Activated T-cell treated with anti-CD3 and anti-CD28 coated beads for 1 hour (primary cell): ENCODE results near the gene ABCA13.

ENCODE experiments used
- DNase-seq: peaks from one replicate; pipeline ENCODE4 v3.0.0-alpha.2; 2020; ENCODE audit warnings: low read depth

Gene ABCA13

DNA sequence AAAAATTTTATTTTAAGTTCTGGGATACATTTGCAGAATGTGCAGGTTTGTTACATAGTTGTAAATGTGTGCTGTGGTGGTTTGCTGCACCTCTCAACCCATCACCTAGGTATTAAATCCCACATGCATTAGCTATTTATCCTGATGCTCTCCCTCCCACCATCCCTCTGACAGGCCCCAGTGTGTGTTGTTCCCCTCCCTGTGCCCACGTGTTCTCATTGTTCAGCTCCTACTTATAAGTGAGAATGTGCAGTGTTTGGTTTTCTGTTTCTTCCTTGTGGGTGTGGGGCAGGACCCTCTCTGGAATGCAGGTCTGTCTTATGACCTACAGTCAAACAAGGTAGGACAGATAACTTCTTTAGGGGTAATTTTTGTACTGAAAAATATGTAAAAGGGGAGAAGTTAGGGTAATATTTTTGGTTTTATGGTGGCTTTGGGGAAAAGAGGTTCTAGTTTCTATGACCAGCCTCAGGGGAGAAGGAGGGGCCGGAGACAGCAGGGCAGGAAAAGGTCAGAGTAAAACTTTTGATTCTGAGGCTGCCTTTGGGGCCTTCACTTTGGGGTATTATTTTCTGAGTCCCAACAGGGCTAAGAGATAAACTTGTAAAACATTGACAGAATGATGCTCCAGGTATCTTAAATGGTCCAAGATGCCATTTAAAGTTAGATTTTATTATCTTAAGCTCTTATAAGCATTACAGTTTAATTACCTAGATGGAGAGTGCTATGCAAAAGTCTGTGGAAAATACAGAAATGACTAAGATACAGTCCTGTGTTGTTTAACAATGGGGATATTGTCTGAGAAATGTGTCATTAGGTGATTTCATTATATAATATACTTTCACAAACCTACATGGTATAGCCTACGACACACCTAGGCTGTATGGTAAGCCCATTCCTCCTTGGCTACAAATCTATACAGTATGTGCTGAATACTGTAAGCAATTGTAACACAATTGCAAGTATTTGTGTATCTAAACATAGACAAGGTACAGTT, 354.8 kb downstream of the ABCA13 start:
- DNase-seq, result no peak

DNA sequence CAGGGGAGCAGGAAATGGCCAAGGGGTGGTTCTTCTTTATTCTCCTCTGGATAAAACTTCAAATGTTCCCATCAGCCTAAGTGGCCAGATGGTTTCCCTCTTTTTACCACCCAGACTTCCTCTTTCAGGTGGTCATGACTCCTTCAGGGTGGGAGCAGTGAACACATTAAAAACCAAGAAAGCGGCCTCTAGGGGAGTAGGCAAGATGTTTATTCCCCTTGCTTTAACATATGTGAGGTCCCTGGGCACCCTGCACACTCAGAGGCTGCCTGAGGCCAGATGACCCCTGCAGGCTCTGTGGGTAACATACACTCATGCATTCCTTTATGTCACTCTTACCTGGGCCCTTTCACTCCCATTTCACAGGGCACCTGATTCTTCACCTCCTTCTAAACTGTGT, 357.4 kb downstream of the ABCA13 start:
- DNase-seq, result no peak

DNA sequence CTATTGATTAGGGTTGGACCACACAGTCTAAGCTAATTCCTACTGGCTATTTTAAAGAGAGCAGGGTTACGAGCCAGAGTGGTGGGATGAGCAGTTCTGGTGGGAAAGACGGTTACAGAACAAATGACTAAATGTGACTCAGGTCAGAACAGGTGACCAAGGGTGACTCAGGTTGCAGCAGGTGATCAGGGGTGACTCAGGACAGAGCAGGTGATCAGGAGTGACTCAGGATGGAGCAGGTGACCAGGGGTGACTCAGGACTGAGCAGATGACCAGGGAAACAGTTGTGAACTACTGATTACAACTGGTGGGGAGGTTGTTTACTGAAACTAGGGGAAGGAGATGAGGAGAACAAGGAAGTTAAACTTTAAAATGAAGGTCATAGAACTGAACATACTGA, 366.3 kb downstream of the ABCA13 start:
- no peak for DNase-seq

DNA sequence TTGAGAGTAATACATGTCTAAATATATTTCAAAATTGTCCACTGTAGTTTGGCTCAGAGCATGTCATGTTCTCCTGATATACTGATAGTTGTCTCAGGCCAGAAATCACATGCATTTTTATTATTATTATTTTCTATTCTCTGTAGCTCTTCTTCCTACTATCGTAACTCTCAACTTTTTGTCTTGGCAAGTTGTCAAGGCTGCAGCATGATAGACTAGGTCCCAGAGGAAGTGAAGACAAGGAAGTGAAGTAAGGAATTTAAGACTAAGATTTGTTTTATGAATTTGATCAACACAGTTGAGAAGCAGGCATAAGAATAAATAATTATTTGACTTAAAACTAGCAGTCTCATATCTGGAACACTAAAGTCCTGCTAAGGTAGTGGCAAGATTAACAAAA, 369.5 kb downstream of the ABCA13 start:
- DNase-seq, result no peak

GRCh38 chr7:48548667-48549066, 377.4 kb downstream of the ABCA13 start:
- no peak for DNase-seq

- DNase-seq, result no peak
Measured at GRCh38 chr7:48551652-48552051, 380.4 kb downstream of the ABCA13 start.

DNA sequence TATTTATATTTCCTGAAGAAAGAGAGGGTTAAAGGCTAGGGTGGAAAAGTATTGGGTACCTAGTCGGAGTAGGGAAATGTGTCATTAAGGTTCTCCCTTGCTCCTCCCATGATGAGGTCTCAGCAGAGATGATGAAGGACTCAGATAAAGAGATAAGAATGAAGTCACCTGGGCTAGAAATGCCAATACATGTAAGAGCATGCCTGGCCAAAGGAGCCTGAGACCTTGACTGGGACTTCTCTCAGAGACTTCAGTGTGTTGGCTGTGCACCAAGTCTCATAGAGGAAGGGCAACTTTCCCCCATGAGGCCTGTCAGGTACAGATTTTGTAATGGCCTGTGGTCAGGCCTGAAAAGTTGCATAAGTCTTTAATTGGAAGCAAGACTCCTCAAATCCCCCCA, 392.1 kb downstream of the ABCA13 start:
- DNase-seq, result no peak

- no peak for DNase-seq
Measured at GRCh38 chr7:48575516-48575915, 404.3 kb downstream of the ABCA13 start.

DNA sequence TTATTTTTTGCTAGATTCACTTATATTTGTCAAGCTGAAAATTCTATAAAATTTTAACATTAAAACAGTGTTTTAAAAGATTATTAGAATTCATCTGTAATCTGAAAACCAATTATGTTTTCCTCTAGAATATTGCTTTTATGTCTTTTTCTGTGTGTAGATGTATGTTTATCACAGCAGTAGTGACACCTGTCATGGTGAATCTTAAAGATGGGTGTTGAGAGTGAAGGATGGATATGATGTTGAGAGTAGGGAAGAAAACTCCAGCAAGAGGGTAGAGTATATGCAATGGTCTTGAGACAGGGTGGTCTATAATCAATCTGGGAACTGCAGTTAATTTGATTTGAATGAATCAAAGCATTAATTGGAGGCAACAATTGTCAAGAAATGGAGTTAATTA, 416.2 kb downstream of the ABCA13 start:
- no peak for DNase-seq

- no peak for DNase-seq
Measured at GRCh38 chr7:48594349-48594748, 423.1 kb downstream of the ABCA13 start.

GRCh38 chr7:48595756-48596155, 424.5 kb downstream of the ABCA13 start:
- no peak for DNase-seq

DNA sequence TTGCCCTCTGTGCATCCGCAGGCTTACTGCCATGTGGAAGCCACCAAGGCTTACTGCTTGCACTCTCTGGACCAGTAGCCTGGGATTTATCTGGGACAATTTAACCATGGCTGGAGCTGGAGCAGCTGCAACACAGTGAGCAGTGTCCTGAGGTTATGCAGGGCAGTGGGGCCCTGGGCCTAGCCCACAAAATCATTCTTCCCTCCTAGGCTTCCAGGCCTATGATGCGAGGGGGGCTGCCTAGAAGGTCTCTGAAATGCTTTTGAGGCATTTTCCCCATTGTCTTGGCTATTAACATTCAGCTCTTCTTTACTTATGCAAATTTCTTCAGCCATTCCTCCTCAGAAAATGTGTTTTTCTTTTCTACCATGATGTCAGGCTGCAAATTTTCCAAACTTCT, 439.4 kb downstream of the ABCA13 start:
- no peak for DNase-seq

DNA sequence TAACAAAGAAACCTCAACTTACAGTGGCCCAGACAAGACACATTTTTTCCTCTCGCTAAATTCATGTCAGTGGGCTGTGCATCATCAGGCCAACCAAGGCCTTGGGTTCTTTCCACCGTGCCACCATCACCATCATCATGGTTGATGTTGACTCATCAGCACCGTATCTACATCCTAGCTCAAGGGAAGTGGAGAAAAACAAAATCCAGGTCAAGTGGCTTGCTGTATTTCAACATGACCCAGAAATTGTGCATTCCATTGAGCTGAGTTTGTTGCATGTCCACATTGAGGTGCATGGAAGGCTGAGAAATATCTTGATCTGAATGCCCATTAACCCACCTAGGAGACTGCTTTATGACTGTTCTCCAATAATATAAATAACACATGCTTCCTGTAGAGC, 440.7 kb downstream of the ABCA13 start:
- DNase-seq, result no peak

GRCh38 chr7:48617508-48617907, 446.2 kb downstream of the ABCA13 start:
- DNase-seq, result no peak

DNA sequence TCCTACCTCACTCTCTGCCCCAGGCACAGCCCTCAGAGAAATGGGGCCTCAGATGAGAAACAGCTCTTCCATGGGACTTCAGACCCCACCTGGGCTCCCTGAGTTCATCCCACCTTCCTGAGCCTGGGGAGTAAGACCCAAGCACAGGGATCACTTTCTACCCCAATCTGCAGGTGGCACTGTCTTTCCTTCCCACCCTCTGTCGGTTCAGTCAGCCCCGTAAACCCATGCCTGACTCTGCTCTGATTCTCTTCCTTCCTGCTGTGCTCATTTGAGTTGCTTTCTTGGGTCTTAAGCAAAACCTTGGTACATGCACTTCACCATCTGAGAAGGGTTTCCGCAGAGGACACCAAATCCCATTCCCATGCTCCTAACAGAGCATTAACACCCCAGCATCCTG, 446.7 kb downstream of the ABCA13 start:
- DNase-seq, result no peak

- DNase-seq, result no peak
Measured at GRCh38 chr7:48621076-48621475, 449.8 kb downstream of the ABCA13 start.

GRCh38 chr7:48627164-48627563, 455.9 kb downstream of the ABCA13 start:
- DNase-seq, result no peak

GRCh38 chr7:48628793-48629349, 457.6 kb downstream of the ABCA13 start:
- DNase-seq, result no peak

- no peak for DNase-seq
Measured at GRCh38 chr7:48634116-48634632, 462.9 kb downstream of the ABCA13 start.

GRCh38 chr7:48635796-48636195, 464.5 kb downstream of the ABCA13 start:
- DNase-seq, result no peak

DNA sequence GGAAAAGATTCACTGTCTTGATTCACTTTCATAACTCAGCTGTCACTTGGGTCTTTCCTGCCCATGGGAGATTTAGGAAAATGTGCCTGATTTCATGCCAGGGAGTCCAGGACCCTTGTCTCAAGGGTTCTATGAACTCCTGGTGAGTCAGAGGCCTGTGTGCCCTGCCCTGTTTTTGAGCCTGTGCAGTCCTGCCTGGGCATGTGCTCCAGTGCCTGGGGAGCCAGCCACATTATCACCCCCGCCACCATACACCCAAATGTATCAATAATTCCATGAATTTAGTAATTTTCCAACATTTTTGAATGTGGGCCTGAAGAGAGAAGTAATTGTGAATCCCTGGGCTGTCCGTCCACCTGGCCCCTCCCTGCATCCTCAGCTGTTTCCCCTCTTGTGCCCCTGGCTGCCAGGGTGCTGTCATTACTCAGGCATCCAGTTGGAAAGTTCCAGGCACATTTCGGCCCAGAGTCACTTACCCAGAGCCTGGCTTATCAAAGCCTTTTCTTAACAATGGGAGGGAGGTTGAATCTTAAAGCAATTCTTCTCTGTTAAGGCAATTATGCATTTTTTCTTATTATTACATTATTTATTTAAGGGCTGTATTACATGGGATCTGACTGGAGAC, 465.2 kb downstream of the ABCA13 start:
- DNase-seq, result no peak

GRCh38 chr7:48637382-48637781, 466.1 kb downstream of the ABCA13 start:
- DNase-seq, result no peak

GRCh38 chr7:48638041-48638440, 466.8 kb downstream of the ABCA13 start:
- no peak for DNase-seq
